ENCODE results near the gene NT5C3B. TPM values are rescaled to one million over a fixed set of nuclear protein-coding genes. Genes with fewer than 3 reads are reported as not detected.
A peak's percentile ranks its signal among the peaks of the same experiment; 100 is the strongest.
"Not testable (repeated sequence)": the region's sequence is repeated elsewhere in the genome, so short reads cannot be mapped to it uniquely, and the experiment has no call there.

Gene NT5C3B
- total RNA-seq, 2 donors from 2014 or later, result 51.2 to 70.3 TPM

DNA sequence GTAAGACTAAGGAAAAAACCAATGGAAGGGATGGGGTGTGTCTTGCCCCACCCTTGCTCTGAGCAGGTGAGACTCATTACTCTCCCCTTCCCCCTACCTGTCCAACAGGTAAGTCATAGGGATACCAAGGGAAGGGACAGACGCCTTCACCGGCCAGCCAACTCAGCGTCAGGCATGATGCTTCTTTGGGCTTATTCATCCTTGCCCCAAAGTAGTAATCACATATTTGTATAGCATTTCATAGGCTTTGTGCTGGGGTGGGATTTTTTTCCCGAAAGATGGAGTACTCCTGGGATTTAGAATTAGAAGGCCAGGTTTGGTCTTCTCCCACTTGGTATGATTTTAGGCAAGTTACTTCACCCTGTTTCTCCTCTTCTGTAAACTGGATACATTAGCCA lies 49.0 kb downstream of the NT5C3B start:
- Mint-ChIP-seq H3K4me1 (no peaks in the 10 kb centered on the region), H3K27me3 (peaks cover 18% of the 10 kb centered on the region), H3K36me3 (ENCODE audit: low read depth) (no peaks in the 10 kb centered on the region), H3K4me3 (peak overlapping the region; percentile 58), H3K9me3 (no peaks in the 10 kb centered on the region), H3K27ac (no peak overlapping the region)
- no peak for ATAC-seq (replicated peaks)

DNA sequence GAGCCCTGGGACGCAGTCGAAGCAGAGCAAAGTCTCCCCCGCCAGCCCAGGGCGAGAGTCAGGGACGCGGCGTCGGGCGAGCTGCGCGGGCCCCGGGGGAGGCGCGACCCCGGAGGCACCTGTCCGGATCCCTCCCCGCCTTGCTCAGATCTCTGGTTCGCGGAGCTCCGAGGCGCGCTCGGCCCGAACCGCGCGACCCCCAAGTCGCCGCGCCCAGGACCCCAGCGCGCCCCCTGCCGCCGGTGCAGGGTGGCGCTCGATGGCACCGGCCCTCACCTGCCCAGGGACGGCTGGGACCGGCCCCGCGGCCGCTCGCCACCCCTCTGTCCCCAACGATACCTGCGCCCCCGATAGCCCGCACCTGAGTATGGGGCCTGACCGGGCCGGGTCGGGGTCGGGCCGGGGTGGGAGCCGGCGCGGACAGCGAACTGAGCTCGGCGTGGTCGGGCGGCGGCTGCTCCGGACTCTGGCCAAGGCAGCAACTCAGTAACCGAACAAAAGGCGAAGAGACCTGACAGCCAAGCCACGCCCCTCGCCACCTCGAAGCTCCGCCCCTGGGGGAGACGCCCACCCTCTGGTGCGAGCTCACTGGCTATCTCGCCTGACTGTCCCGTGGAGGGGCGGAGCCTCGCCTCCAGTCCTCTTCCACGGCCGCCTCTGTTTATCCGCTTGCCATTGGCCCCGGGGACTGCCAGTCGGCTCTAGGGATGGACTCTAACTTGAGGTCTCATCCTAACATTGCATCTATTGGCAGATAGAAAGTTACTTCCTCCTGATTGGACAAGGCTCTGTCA lies 49.6 kb downstream of the NT5C3B start, which contains the start of gene JUP:
JUP (minus strand) TSS at position 485 of the 794 bp plus-strand sequence. CDS start 14,857 bp downstream, outside the sequence.
- Mint-ChIP-seq H3K36me3 (ENCODE audit: low read depth) (no peaks in the 10 kb centered on the region), H3K4me3 (peak within 1 kb of the TSS; percentile 58), H3K27me3 (peaks cover 24% of the 10 kb centered on the region), H3K4me1 (no peaks in the 10 kb centered on the region), H3K27ac (no peak within 1 kb of the TSS), H3K9me3 (no peaks in the 10 kb centered on the region)
- ATAC-seq (replicated peaks), result peak; percentile 98

DNA sequence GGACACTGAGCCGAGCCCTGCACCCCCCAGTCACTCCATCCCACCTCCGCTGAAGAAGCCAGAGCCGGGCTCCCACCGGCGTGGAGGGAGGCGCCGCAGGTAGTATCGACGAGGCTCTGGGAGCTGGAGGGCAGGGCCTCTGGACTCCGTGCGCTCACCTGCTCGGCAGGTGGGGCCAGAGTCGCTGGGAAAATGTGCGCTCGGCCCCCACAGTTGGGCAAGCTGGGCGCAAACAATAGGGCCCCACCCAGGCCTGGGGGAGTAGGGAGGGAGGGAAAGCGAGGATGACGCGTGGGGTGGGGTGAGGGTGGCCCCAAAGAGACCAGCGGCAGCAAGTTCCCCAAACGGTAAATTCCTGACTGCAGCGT lies 50.2 kb downstream of the NT5C3B start:
- H3K36me3 Mint-ChIP-seq (ENCODE audit: low read depth), result no peaks in the 10 kb centered on the region
- peaks cover 25% of the 10 kb centered on the region for H3K27me3 Mint-ChIP-seq
- ATAC-seq (replicated peaks), result no peak
- H3K4me1 Mint-ChIP-seq, result no peaks in the 10 kb centered on the region
- no peak overlapping the region for H3K27ac Mint-ChIP-seq
- H3K9me3 Mint-ChIP-seq, result no peaks in the 10 kb centered on the region
- H3K4me3 Mint-ChIP-seq, result peak overlapping the region; percentile 32

DNA sequence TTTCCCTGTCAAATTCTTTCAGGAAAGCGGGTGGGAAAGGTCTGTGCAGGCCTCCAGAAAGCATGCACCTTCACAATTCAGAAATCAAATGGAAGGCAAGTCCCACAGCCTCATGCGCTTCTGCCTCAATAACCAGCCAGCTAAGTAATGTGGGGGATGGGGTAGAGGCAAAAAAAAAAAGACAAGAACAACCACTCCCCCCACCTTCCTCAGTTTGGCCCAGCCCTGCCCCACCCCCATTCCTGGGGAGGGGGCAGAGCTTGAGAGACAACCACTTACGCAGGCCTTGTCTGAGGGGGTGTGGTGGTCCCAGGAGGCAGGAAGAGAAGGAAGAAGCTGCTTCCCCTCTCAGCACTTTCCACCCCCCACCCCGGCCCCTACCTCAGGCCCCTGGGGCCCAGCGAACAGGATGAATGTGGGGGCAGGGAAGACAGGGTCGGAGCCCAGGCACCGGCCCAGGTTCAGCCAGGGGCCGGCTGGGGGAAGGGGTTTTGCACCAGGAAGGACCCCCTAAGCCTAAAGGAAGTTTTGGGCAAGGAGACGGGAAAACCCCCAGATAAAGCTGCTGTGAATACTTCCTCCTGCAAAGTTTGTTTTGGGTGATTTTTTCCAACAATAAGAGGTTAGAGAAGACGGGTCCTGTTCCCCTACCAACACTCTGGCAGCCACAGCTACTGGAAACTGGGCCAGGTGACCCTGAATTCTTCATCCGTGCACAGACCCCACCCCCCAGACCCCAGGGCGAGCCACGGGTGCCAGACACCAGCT lies 50.8 kb downstream of the NT5C3B start:
- Mint-ChIP-seq H3K4me1 (no peaks in the 10 kb centered on the region), H3K4me3 (peak overlapping the region; percentile 32), H3K27me3 (peaks cover 25% of the 10 kb centered on the region), H3K9me3 (no peaks in the 10 kb centered on the region), H3K36me3 (ENCODE audit: low read depth) (no peaks in the 10 kb centered on the region), H3K27ac (no peak overlapping the region)
- no peak for ATAC-seq (replicated peaks)

DNA sequence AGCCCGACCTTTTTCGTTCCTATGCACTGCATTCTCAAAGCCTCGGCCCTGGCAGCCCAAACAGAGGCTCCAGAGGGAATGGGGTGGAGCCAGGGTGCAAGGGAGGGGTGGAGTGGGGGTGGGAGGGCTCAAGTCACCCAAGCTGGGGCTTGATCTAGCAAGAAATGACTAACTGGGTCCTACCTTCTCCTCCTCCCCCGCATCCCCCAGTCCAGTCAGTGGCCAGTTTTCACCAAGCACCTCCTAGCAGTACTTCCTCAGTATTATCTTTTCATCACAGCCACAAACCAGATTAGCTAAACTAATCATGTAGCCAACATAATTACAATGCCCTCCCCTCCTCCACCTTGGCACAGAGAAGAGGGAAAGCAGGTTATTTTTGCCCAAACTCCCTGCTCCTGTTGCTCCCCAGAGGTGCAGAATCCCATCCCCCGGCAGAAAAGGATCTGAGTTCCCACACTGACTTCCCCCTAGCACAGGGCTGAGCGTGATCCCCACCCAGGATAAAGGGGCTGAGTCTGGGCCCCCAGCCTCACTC lies 51.8 kb downstream of the NT5C3B start:
- H3K27me3 Mint-ChIP-seq, result peaks cover 25% of the 10 kb centered on the region
- H3K9me3 Mint-ChIP-seq, result no peaks in the 10 kb centered on the region
- H3K36me3 Mint-ChIP-seq (ENCODE audit: low read depth), result no peaks in the 10 kb centered on the region
- no peaks in the 10 kb centered on the region for H3K4me1 Mint-ChIP-seq
- H3K27ac Mint-ChIP-seq, result no peak overlapping the region
- no peak overlapping the region for H3K4me3 Mint-ChIP-seq
- ATAC-seq (replicated peaks), result no peak

DNA sequence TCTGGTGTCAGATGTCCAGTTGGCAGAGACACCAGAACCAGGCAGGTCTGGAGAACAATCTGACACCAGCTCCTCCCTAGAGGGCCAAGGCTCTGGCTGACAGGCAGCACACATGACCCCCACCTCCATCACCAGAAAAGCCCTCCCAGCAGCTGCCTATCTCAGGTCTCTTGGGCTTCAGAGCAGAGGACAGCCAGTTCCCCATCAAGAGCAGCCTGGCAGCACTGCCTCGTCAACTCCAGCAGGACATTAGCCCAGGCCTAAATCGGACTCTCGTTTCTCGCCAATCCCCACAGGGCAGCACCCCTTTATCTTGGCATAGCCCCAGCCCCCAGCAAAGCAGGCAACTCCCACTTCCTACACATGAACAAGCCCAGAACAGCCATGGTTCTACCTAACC lies 53.9 kb downstream of the NT5C3B start:
- no peaks in the 10 kb centered on the region for H3K4me1 Mint-ChIP-seq
- H3K9me3 Mint-ChIP-seq, result no peaks in the 10 kb centered on the region
- H3K27ac Mint-ChIP-seq, result no peak overlapping the region
- H3K36me3 Mint-ChIP-seq (ENCODE audit: low read depth), result no peaks in the 10 kb centered on the region
- ATAC-seq (replicated peaks), result no peak
- no peak overlapping the region for H3K4me3 Mint-ChIP-seq
- H3K27me3 Mint-ChIP-seq, result peaks cover 25% of the 10 kb centered on the region

DNA sequence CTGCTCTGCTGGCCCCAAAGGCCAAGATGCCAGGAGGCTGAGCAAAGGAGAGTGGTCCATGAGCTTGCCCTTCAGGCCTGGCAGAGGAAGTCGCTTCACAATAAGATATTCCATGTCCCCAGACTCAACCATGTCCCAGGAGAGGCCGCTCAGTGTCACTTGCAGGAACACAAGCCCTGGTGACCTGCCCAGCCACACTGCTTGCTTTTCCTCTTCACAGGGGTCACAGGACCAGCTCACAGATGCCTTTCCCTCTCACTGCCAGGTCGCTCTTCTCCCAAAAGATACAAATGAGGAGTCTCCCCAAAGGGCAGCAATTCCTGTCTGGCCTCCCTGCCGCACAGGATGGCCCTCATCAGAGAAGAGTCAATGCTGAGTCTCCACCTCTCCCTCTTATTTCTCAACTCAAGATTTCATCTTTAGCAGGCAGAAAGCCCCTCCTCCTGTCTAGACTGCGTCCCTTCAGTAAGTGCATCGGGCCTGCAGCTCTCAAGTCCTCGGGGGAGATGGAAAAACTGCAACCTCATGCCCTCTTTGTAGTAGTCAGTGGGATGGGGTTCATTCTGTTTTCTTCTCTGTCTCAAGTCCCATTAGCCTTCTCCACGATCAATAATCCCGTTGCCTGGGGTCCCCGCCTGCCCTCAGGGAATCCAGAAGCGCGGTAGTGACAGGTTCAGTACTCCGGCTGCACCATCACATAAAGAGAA lies 54.5 kb downstream of the NT5C3B start:
- H3K36me3 Mint-ChIP-seq (ENCODE audit: low read depth), result no peaks in the 10 kb centered on the region
- no peak overlapping the region for H3K27ac Mint-ChIP-seq
- no peak overlapping the region for H3K4me3 Mint-ChIP-seq
- no peaks in the 10 kb centered on the region for H3K4me1 Mint-ChIP-seq
- H3K9me3 Mint-ChIP-seq, result no peaks in the 10 kb centered on the region
- ATAC-seq (replicated peaks), result no peak
- peaks cover 22% of the 10 kb centered on the region for H3K27me3 Mint-ChIP-seq

DNA sequence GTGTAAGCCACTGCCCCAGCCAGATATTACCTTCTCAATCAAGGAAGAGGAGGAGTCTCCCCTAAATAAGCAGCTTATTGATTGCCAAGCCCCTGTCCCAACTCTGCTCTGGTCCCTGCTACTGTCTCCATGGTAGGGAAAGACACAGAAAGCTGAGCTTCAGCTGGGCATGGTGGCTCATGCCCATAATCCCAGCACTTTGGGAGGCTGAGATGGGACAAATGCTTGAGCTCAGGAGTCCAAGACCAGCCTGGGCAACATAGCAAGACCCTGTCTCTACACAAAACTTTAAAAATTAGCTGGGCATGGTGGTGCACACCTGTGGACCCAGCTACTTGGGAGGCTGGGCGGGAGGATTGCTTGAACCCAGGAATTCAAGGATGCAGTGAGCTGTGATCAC lies 56.1 kb downstream of the NT5C3B start:
- Mint-ChIP-seq H3K27ac (no peak overlapping the region), H3K4me3 (no peak overlapping the region), H3K4me1 (no peaks in the 10 kb centered on the region), H3K36me3 (ENCODE audit: low read depth) (no peaks in the 10 kb centered on the region), H3K9me3 (no peaks in the 10 kb centered on the region), H3K27me3 (peaks cover 25% of the 10 kb centered on the region)
- no peak for ATAC-seq (replicated peaks)

DNA sequence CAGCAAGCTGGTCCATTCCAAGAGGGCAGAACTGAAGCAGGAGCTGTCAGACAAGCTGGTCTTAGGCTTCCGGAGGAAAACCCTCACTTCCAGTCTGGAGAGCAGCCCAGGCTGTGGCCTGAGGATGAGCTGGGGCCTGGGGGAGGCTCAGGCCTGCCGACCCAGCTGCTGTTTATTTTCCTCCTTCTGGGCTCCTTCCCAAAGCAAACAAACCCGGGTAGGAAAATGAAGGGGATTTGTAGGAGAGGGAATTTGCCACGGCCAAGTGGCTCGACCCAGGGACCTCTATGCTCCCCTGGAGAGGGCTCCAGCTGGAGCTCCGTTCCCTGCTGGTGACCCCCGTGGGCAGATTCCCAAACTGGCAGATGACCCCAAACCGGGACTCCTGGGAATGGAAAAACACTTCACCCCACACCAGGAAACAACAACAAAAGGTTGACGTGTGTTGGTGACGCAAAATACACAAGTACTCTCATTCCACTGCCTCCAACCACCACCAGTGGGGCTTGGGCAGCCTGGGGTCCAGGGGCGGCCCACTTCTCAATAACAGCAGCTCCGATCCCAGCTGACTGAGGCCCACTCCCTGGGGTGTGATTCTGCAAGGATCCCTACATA lies 58.4 kb downstream of the NT5C3B start:
- Mint-ChIP-seq H3K27ac (no peak overlapping the region), H3K9me3 (no peaks in the 10 kb centered on the region), H3K4me1 (no peaks in the 10 kb centered on the region)

DNA sequence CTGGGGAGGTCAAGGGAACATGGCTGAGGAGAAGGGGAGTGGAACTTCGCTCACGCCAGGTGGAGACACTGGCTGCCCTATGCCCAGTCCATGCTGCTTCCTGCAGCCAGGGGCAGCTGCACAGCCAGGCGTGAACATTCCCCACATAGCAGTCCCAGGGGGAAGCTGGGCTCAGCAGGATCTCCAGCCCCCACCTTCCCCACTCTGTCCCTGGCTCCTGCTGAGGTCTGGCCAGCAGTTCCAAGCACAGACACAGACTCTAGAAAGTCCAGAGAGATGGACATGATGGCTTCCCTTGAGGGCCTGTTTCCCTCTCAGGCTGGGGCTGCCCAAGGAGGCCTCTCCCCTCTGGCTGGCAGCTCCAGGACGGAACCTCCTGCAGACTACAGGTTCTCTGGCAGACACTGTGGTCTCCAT lies 58.9 kb downstream of the NT5C3B start:
- no peak overlapping the region for H3K4me3 Mint-ChIP-seq
- H3K27me3 Mint-ChIP-seq, result peaks cover 13% of the 10 kb centered on the region
- no peaks in the 10 kb centered on the region for H3K4me1 Mint-ChIP-seq
- ATAC-seq (replicated peaks), result no peak
- H3K36me3 Mint-ChIP-seq (ENCODE audit: low read depth), result no peaks in the 10 kb centered on the region
- H3K9me3 Mint-ChIP-seq, result no peaks in the 10 kb centered on the region
- no peak overlapping the region for H3K27ac Mint-ChIP-seq

More for the DNA sequence above, 58.4 kb downstream of the NT5C3B start:
- Mint-ChIP-seq H3K27me3 (peaks cover 17% of the 10 kb centered on the region), H3K36me3 (ENCODE audit: low read depth) (no peaks in the 10 kb centered on the region), H3K4me3 (no peak overlapping the region)
- no peak for ATAC-seq (replicated peaks)

DNA sequence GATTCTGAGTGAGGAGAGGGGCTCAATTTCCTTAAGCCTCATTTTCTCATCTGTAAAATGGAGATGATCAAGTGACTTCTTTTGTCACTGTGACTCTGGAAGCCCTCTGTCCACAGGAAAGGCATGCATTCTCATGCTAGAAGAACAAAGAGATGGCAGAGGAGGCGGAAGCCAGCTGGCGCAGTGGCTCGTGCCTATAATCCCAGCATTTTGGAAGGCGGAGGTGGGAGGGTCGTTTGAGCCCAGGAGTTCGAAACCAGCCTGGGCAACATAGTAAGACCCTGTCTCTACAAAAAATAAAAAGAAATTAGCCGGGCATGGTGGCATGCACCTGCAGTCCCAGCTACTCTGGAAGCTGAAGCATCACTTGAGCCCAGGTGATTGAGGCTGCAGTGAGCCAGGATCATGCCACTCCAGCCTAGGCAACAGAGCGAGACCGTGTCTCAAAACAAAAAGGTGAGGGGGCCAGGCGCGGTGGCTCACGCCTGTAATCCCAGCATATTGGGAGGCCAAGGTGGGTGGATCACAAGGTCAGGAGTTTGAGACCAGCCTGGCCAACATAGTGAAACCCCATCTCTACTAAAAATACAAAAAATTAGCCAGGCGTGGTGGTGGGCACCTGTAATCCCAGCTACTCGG lies 59.7 kb downstream of the NT5C3B start:
- not testable (repeated sequence) for H3K36me3 Mint-ChIP-seq (ENCODE audit: low read depth); H3K4me3 Mint-ChIP-seq; H3K27me3 Mint-ChIP-seq; H3K4me1 Mint-ChIP-seq; ATAC-seq (replicated peaks); H3K9me3 Mint-ChIP-seq; H3K27ac Mint-ChIP-seq

DNA sequence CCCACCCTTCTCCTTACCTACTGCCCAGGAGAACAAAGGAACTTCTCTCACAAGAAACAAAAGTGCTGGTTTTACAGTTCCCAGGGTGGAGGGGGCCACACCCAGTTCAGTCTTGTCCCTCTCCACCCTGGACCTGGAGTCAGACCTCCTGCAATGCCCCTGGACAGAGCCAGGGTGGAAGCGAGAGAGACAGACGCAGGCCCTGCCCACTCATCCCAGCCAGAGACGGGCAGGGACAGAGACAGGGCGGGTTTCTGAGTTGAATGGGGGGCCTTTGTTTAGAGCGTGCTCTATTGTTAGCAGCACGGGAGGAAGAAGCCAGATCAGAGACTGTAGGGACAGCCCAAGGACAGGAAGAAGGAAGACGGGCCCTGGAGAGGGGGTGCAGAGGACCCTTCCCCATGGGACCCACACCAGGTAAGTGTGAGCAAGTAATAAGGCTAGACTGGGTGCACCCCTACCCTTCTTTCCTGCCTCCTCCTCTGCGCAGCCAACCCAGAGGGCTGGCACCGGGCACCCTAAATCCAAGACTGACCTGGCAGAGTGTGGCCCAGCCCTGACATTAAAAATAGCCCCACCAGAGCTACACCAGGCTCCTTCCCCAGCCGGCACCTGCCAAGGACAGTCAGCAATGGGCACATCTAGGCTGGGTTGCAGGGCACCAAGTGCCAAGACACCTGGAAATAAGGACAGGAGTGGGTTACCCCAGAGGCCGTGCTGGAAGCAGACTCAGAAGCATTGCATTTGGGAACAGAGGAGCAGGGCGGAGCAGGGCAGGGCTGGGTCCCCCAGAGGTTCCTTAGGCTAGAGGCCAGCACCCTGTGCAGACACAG lies 60.4 kb downstream of the NT5C3B start:
- Mint-ChIP-seq H3K27ac (no peak overlapping the region), H3K4me3 (no peak overlapping the region), H3K9me3 (no peaks in the 10 kb centered on the region), H3K27me3 (peaks cover 5% of the 10 kb centered on the region), H3K36me3 (ENCODE audit: low read depth) (no peaks in the 10 kb centered on the region), H3K4me1 (no peaks in the 10 kb centered on the region)
- no peak for ATAC-seq (replicated peaks)

Measured in activated T-helper 17 cell treated with anti-CD3 and anti-CD28 coated beads, Interleukin-2, amount 50 U/mL, for 72 hours (primary cell).